PFSK-1 (cell line): ENCODE data around the gene LRCH3.
A peak's percentile ranks its signal among the peaks of the same experiment; 100 is the strongest.

Experiments used
- FOXP2 ChIP-seq: optimal IDR thresholded peaks from 2 replicates; pipeline ENCODE3; 2011; ENCODE audit warnings: borderline replicate concordance, control low read depth, inconsistent platforms; ENCODE audit not compliant: insufficient read depth; ENCODE audit errors: extremely low read length, extremely low read depth
- POLR2AphosphoS5 ChIP-seq: IDR thresholded peaks from 2 replicates; pipeline ENCODE4 v1.6.1; 2012; ENCODE audit warnings: low read depth, mild to moderate bottlenecking, control low read depth, low read length, moderate library complexity
- SIN3A ChIP-seq: IDR thresholded peaks from 2 replicates; pipeline ENCODE4 v1.6.1; 2012; ENCODE audit warnings: mild to moderate bottlenecking, low read length, moderate library complexity, borderline replicate concordance; ENCODE audit not compliant: insufficient read depth
- TAF1 ChIP-seq: IDR thresholded peaks from 2 replicates; pipeline ENCODE4 v1.6.1; 2012; ENCODE audit warnings: low read length, control low read depth, borderline replicate concordance; ENCODE audit not compliant: insufficient read depth
- TF ChIP-seq, protein P1 (sequence below), 2 experiments: IDR thresholded peaks; 2 replicates each; pipeline versions ENCODE4 v1.6.1 to v1.8.0; 2011 to 2012; ENCODE audit warnings: low read depth in 2 of 2, low read length in 2 of 2, control low read depth in 1 of 2, inconsistent platforms in 1 of 2, mild to moderate bottlenecking in 1 of 2, moderate library complexity in 1 of 2; ENCODE audit not compliant: insufficient read depth in 1 of 2

The LRCH3 gene

DNA sequence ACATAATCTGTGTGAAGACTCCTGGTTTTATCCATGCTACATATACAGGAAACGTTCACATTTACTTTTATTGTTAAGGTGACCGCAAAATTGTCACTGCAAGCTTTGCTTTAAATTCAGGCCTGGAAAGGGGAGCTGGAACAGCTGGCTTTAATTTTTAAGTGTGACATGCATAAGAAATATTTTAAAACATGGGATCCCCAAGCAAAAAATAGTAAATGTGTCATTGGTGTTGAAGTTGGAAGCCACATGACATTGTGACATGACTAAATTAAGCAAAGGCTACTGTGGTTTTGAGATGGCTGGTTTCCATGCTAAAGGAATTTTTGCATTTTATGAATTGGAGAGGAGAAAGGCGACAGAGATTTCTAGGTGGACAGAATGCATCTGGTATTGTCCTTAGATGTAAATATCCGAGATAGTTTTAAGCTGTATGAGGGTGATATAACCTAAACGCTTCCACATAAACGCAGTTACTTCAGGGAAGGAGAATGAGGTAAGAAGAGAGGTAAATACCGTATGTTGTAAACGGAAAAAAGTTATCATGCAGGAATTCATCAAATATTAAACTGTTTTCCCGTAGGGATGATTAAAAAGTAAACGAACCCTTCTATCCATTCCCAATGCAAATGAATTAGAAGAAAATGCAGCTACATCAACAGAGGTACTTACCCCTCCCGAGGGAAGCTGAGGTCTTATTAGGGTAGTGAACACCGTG is 42.3 kb upstream of the LRCH3 start:
- TF ChIP-seq SIN3A (no peak), TAF1 (no peak)

DNA sequence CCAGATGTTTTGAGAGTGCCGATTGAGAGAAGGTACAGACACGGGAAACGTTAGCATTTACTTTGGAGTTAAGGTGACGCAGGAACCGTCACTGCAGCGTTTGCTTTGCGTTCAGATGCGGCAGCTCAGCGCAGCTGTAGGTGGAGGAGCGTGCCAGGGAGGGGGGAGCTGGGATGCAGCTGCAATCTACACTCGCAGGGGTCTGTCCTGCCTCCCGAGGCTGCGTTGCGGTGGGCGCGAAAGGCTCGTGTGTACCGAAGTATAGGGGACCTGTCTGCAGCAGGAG is 41.8 kb upstream of the LRCH3 start:
- TF ChIP-seq SIN3A (no peak), TAF1 (no peak), FOXP2 (no peak), POLR2AphosphoS5 (no peak)
- TF ChIP-seq, protein P1, sequence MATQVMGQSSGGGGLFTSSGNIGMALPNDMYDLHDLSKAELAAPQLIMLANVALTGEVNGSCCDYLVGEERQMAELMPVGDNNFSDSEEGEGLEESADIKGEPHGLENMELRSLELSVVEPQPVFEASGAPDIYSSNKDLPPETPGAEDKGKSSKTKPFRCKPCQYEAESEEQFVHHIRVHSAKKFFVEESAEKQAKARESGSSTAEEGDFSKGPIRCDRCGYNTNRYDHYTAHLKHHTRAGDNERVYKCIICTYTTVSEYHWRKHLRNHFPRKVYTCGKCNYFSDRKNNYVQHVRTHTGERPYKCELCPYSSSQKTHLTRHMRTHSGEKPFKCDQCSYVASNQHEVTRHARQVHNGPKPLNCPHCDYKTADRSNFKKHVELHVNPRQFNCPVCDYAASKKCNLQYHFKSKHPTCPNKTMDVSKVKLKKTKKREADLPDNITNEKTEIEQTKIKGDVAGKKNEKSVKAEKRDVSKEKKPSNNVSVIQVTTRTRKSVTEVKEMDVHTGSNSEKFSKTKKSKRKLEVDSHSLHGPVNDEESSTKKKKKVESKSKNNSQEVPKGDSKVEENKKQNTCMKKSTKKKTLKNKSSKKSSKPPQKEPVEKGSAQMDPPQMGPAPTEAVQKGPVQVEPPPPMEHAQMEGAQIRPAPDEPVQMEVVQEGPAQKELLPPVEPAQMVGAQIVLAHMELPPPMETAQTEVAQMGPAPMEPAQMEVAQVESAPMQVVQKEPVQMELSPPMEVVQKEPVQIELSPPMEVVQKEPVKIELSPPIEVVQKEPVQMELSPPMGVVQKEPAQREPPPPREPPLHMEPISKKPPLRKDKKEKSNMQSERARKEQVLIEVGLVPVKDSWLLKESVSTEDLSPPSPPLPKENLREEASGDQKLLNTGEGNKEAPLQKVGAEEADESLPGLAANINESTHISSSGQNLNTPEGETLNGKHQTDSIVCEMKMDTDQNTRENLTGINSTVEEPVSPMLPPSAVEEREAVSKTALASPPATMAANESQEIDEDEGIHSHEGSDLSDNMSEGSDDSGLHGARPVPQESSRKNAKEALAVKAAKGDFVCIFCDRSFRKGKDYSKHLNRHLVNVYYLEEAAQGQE (IDR thresholded peaks at IDR 0.05; ENCODE audit: insufficient read depth in 1 of 2, low read depth in 2 of 2, low read length in 2 of 2): no peak

DNA sequence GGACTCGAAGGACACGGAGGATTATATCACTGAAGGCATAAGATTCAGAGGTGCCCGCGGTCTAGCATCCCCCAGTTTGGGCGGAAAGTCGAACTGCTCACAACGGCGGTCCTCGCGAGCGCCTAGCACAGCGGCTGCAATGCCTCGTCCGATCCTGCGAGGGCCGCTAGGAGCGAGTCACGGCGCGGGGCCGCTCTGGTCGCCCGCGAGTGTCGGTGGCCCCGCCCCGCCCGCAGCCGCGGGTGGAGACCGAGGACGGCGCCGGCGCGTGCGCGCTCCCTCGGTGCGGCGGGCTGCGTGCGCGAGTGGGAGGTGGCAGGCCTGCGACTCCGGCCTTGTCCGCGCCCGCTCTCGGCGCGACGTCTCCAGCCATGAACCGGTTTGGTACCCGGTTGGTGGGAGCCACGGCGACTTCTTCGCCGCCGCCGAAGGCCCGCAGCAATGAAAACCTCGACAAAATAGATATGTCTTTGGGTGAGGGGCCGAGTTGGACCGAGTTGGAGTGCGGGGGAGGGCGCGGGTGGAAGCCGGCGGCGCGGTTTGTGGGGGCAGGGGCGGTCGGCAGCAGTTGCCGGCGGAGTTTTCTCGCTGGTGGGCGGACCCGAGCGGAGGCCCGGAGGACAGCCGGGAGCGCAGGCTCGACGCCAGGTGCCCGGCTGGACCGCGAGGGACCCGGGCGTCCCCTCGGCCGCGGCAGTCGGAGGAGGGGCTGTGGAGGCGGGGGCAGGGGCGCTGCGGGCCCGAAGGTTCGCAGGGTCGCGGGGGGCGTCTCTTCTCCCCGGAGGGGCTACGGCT is 41.3 kb upstream of the LRCH3 start, which contains the start of gene FYTTD1:
Gene FYTTD1, plus strand, starts transcription at position 283 of the 795 bp plus-strand sequence. Its CDS starts 89 bp downstream, at position 372.
- peak; percentile 65 for TF ChIP-seq POLR2AphosphoS5
- TF ChIP-seq FOXP2: no peak
- no peak for TF ChIP-seq SIN3A
- TF ChIP-seq, protein P1 (IDR thresholded peaks at IDR 0.05; ENCODE audit: insufficient read depth in 1 of 2, low read depth in 2 of 2, low read length in 2 of 2): peak in 1 of 2 experiments; percentile 33; a peak in 1 of 4 replicates

DNA sequence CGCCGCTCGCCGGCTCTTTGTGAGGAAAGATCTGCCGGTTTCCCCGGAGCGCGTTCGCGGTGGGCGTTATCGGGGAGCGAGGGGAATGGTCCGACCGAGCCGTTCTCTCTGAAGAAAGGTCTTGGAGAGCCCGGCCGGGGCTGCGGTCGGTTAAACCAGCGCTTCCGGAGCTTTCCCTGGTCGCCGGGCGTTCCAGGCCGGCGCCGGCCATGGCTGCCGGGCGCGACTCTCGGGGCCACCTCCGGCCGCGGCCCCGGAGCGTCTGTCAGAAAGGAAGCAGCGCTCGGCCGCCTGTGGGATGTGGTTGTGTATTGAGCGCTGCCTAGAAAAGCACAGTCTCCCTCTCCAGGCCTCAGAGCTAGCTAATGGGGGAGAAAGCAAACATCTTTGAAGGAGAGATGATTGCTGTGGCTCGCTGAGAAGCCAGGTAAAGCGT is 40.6 kb upstream of the LRCH3 start:
- TF ChIP-seq SIN3A: 0 out of 2 replicates have a peak, but pooled peaks have one; percentile 22
- no peak for TF ChIP-seq POLR2AphosphoS5

DNA sequence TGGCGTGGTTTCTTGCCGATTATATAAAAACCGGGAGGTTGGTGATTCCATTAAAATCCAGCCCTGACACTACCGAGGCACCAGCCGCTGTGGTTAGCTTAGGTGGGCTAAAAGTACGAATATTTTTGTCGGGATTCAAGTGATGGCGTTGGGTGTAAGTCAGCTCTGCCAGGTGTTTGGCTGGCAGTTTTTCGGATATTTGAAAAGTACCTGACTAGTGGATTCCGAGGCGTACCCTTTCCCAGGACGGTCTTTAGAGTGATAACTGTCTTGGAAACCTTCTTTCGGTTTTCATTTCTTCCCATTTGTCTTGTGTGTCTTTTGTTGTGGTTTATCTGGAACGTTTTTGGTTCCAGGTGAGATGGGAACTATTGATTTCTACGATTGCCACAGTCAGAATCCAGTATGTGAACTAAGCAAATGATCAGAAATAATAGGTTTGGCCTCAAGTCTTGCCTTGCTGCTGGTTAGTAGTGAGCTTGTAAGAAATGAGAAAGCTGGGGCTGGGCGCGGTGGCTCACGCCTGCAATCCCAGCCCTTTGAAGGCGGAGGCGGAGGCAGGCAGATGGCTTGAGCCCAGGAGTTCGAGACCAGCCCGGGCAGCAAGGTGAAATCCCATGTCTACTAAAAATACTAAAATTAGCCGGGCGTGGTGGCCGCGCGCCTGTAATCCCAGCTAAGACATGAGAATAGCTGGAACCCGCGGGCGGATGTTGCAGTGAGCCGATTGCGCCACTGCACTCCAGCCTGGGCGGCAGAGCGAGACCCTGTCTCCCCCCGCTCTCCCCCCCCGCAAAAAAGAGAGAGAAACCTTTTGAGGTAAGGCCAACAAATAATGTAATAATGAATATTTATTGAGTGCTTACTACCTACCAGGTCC is 40.0 kb upstream of the LRCH3 start:
- no peak for TF ChIP-seq TAF1
- TF ChIP-seq, protein P1 (IDR thresholded peaks at IDR 0.05; ENCODE audit: insufficient read depth in 1 of 2, low read depth in 2 of 2, low read length in 2 of 2): no peak
- TF ChIP-seq FOXP2: no peak
- TF ChIP-seq SIN3A: no peak
- no peak for TF ChIP-seq POLR2AphosphoS5
